Peyer's patch (tissue), 4 donors: Measurements from ENCODE around the gene MMP11. TPM values are rescaled to one million over a fixed set of nuclear protein-coding genes. Genes with fewer than 3 reads are reported as not detected.

Experiments used
- DNase-seq, 3 donors: peaks; one replicate each; pipeline ENCODE4 v3.0.0-alpha.2; 2017 to 2019
- H3K27ac ChIP-seq, 4 donors: fragments of 200-600 bp; sonication (generic); one replicate each; pipeline ENCODE4 v1.5.1; 2016 to 2019
- H3K27me3 ChIP-seq, 2 donors: fragments of 200-600 bp; sonication (generic); one replicate each; pipeline ENCODE4 v1.5.1; 2019
- H3K36me3 ChIP-seq, 3 donors: fragments of 200-600 bp; sonication (generic); one replicate each; pipeline ENCODE4 v1.5.1; 2016 to 2019
- H3K4me1 ChIP-seq, 4 donors: fragments of 200-600 bp; sonication (generic); one replicate each; pipeline ENCODE4 v1.5.1; 2016 to 2019
- H3K4me3 ChIP-seq, 4 donors: fragments of 200-600 bp; sonication (generic); 1 replicate in 3 of 4; 2 replicates in 1 of 4; pipeline ENCODE4 v1.5.1; 2016 to 2019; ENCODE audit warnings: mild to moderate bottlenecking in 1 of 4
- H3K9me3 ChIP-seq, 4 donors: fragments of 200-600 bp; sonication (generic); one replicate each; pipeline ENCODE4 v1.5.1; 2016 to 2019; ENCODE audit warnings: mild to moderate bottlenecking in 1 of 4
- POLR2A ChIP-seq, 2 donors: fragments of 450-650 bp; IDR thresholded peaks; one replicate each; pipeline ENCODE4 v1.5.1; 2017; ENCODE audit warnings: antibody characterized with exemption in 2 of 2, mild to moderate bottlenecking in 2 of 2, moderate library complexity in 2 of 2
- total RNA-seq, 4 donors: library from RNA; depleted of rRNA; stranded (reverse); fragments of >200 nt; gene quantifications; one replicate each; pipeline ENCODE4 v1.1.0, GENCODE V29; 2016
- TF ChIP-seq, protein P1 (sequence below), 6 experiments: fragments of 450-650 bp in 4 of 6; fragments of 200-600 bp in 2 of 6; sonication (generic) in 1 of 6; IDR thresholded peaks; one replicate each; pipeline ENCODE4 v1.5.1; 2017 to 2019; ENCODE audit warnings: antibody characterized with exemption in 6 of 6, mild to moderate bottlenecking in 3 of 6, moderate library complexity in 1 of 6

MMP11 gene
- total RNA-seq, 4 donors from 2014 or later = 2.9 to 19.5 (median 13.7) TPM

GRCh38 chr22:23744485-23744884, 28.2 kb upstream of the MMP11 start:
- H3K27ac ChIP-seq = no peak overlapping the region
- no peak for DNase-seq
- TF ChIP-seq, protein P1, sequence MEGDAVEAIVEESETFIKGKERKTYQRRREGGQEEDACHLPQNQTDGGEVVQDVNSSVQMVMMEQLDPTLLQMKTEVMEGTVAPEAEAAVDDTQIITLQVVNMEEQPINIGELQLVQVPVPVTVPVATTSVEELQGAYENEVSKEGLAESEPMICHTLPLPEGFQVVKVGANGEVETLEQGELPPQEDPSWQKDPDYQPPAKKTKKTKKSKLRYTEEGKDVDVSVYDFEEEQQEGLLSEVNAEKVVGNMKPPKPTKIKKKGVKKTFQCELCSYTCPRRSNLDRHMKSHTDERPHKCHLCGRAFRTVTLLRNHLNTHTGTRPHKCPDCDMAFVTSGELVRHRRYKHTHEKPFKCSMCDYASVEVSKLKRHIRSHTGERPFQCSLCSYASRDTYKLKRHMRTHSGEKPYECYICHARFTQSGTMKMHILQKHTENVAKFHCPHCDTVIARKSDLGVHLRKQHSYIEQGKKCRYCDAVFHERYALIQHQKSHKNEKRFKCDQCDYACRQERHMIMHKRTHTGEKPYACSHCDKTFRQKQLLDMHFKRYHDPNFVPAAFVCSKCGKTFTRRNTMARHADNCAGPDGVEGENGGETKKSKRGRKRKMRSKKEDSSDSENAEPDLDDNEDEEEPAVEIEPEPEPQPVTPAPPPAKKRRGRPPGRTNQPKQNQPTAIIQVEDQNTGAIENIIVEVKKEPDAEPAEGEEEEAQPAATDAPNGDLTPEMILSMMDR (IDR thresholded peaks at IDR 0.05) = no peak
- no peak for TF ChIP-seq POLR2A (IDR thresholded peaks at IDR 0.05)

DNA sequence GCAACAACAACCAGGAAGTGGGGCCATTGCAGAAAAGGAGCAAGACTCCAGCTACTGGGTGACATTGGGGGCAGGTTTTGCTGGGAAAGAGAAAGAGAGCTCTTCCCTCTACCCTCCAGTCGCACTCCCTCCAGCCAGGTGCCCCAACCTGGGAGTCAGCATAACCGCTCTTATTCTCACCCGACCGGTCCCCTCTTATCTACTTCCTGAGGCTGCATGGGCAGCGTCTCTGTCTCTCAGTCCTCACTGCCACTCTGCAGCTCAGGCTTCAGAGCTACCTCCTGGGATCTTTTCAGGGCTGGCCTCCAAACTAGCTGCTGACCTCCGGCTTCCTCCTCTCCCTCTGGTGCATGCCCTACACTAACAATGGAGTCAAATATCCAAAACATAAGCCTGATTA, 26.9 kb upstream of the MMP11 start:
- TF ChIP-seq, protein P1 (IDR thresholded peaks at IDR 0.05) = no peak
- TF ChIP-seq POLR2A (IDR thresholded peaks at IDR 0.05) = no peak
- peaks cover 0 to 9% (median 2%) of the 10 kb centered on the region in 4 donors for H3K4me1 ChIP-seq
- H3K4me3 ChIP-seq = no peak overlapping the region
- H3K9me3 ChIP-seq = no peaks in the 10 kb centered on the region
- no peaks in the 10 kb centered on the region for H3K27me3 ChIP-seq
- no peak for DNase-seq
- peaks cover 0 to 33% (median 0%) of the 10 kb centered on the region in 3 donors for H3K36me3 ChIP-seq
- H3K27ac ChIP-seq = no peak overlapping the region

More at GRCh38 chr22:23744485-23744884, 28.2 kb upstream of the MMP11 start:
- no peaks in the 10 kb centered on the region for H3K27me3 ChIP-seq
- no peaks in the 10 kb centered on the region for H3K9me3 ChIP-seq
- H3K36me3 ChIP-seq = peaks cover 0 to 33% (median 0%) of the 10 kb centered on the region in 3 donors
- H3K4me3 ChIP-seq = no peak overlapping the region
- no peaks in the 10 kb centered on the region for H3K4me1 ChIP-seq

DNA sequence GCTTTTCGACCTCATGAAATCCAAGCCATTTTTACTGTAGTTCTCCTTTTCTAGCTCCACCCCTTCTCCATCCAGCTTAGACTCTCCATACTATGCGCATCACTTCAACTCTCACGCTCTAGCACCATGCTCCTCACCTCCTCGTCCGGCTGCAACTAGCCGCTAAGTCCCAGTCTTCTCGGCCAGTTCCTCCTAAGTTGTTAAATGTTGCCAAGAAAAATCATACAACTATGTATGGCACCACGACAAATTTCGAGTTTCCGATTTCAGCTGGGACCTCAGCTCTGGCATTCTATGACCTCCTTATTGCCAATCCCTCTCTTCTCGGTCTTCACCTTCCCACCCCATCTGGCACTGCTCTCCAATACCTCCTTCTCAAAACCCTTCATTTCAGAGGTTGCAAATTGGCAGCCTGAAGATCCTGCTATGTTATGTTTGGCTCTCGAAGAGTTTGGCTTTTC, 22.8 kb upstream of the MMP11 start:
- no peak for DNase-seq
- Histone ChIP-seq H3K9me3 (no peaks in the 10 kb centered on the region), H3K4me1 (peaks cover 0 to 14% (median 2%) of the 10 kb centered on the region in 4 donors), H3K4me3 (peak overlapping the region in 2 of 4 donors; percentile 68), H3K36me3 (peaks cover 0 to 3% (median 0%) of the 10 kb centered on the region in 3 donors), H3K27ac (no peak overlapping the region), H3K27me3 (no peaks in the 10 kb centered on the region)
- TF ChIP-seq POLR2A (IDR thresholded peaks at IDR 0.05) = no peak
- TF ChIP-seq, protein P1 (IDR thresholded peaks at IDR 0.05) = no peak

GRCh38 chr22:23750367-23750713, 22.3 kb upstream of the MMP11 start:
- H3K27ac ChIP-seq = peak overlapping the region; percentile 84 to 90 (median 89)
- H3K27me3 ChIP-seq = no peaks in the 10 kb centered on the region
- TF ChIP-seq, protein P1 (IDR thresholded peaks at IDR 0.05) = no peak
- no peak for TF ChIP-seq POLR2A (IDR thresholded peaks at IDR 0.05)
- H3K4me1 ChIP-seq = peaks cover 0 to 14% (median 2%) of the 10 kb centered on the region in 4 donors
- H3K4me3 ChIP-seq = peak overlapping the region; percentile 54 to 79 (median 68)
- DNase-seq = no peak
- H3K36me3 ChIP-seq = no peaks in the 10 kb centered on the region
- H3K9me3 ChIP-seq = no peaks in the 10 kb centered on the region

DNA sequence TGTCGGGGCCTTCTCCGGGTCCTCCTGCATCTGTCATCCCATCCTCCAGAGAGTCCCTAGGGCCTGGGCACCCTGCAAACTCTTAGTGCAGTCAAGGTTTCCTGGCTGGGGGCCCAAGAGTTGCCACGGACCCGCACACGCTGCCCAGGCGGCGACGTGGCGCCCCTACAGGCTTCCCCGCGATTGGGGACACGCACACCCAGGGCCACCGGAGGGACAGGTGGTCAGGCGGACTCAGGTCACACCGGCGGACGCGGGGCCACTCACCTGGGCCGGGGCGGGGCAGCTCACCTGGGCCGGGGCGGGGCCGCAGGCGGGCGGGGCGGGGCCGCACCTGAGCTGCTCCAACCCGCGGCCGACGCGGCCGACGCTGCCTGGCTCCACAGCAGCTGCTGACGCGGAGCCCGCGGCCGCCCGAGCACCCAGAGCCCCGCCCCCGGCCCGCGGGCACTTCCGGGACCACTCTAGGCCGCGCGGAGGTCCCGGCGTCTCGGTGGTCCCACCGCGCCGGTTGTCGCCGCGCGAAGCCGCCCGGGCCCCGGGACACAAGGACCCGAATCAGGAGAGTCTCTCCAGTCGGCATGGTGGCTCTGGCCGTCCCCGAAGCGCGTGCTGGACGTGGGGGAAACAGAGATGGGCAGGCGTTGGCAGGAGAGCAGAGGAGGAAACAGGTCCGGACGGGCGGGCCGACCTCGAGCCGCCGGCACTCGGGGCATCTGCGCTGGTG, 21.8 kb upstream of the MMP11 start, which contains the start of gene ZNF70:
Gene ZNF70, minus strand, starts transcription at position 399 of the 727 bp plus-strand sequence. CDS start 5,972 bp downstream, outside the sequence.
- Histone ChIP-seq H3K4me3 (peak within 1 kb of the TSS; percentile 54 to 79 (median 68)), H3K27me3 (no peaks in the 10 kb centered on the region), H3K36me3 (no peaks in the 10 kb centered on the region), H3K9me3 (no peaks in the 10 kb centered on the region), H3K27ac (peak within 1 kb of the TSS; percentile 84 to 90 (median 89)), H3K4me1 (peaks cover 0 to 14% (median 2%) of the 10 kb centered on the region in 4 donors)
- DNase-seq = peak; percentile 91 to 96 (median 96)
- TF ChIP-seq, protein P1 (IDR thresholded peaks at IDR 0.05) = peak in 4 of 6 experiments; percentile 9 to 46 (median 40)
- peak; percentile 58 to 60 for TF ChIP-seq POLR2A (IDR thresholded peaks at IDR 0.05)
